ENCODE data around the gene SDK1.
"Not testable (repeated sequence)": the region's sequence is repeated elsewhere in the genome, so short reads cannot be mapped to it uniquely, and the experiment has no call there.

SDK1 gene

GRCh38 chr7:4299431-4299830, 998.4 kb downstream of the SDK1 start:
- Mint-ChIP-seq H3K27ac (no peak overlapping the region), H3K4me3 (no peak overlapping the region), H3K9me3 (peaks cover 23% of the 10 kb centered on the region), H3K27me3 (ENCODE audit: low read depth) (peaks cover 20% of the 10 kb centered on the region), H3K36me3 (ENCODE audit: low read depth) (no peaks in the 10 kb centered on the region), H3K4me1 (no peaks in the 10 kb centered on the region)
- no peak for TF ChIP-seq CTCF (IDR thresholded peaks at IDR 0.05; ENCODE audit: unreplicated experiment in 3 of 3)

DNA sequence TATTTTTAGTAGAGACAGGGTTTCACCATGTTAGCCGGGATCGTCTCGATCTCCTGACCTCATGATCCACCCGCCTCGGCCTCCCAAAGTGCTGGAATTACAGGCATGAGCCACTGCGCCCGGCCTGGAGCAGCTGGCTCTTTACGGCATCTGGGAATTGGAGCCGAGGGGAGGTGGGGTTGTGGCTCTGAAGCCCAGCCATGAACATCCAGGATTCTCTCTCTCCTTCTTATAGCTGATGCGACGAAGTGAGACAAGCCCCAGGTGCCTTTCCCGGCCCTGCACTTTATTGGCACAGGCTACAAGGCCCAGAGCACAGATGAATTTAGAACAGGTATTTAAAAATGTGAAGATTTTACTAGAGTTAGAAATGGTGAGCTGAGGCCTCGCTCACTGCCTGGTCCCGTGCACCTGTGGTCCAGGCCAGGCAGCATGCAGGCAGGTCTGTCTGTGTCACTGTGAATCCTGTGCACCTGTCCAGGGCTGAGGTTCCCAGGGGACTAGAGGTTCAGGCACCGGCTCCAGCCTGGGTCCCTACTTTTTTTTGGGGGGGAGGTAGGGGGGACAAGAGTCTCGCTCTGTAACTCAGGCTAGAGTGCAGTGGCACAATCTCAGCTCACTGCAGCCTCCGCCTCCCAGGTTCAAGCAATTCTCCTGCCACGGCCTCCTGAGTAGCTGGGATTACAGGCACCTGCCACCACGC, 1001.3 kb downstream of the SDK1 start:
- Mint-ChIP-seq H3K27ac (no peak overlapping the region), H3K9me3 (peaks cover 10% of the 10 kb centered on the region), H3K4me3 (no peak overlapping the region), H3K4me1 (no peaks in the 10 kb centered on the region), H3K36me3 (ENCODE audit: low read depth) (no peaks in the 10 kb centered on the region), H3K27me3 (ENCODE audit: low read depth) (peaks cover 20% of the 10 kb centered on the region)
- TF ChIP-seq CTCF (IDR thresholded peaks at IDR 0.05; ENCODE audit: unreplicated experiment in 3 of 3), result no peak

GRCh38 chr7:4307316-4308204, 1006.5 kb downstream of the SDK1 start:
- Mint-ChIP-seq H3K27ac (no peak overlapping the region), H3K27me3 (ENCODE audit: low read depth) (peaks cover 12% of the 10 kb centered on the region), H3K4me1 (no peaks in the 10 kb centered on the region), H3K4me3 (no peak overlapping the region), H3K9me3 (peaks cover 7% of the 10 kb centered on the region), H3K36me3 (ENCODE audit: low read depth) (no peaks in the 10 kb centered on the region)
- TF ChIP-seq CTCF (IDR thresholded peaks at IDR 0.05; ENCODE audit: unreplicated experiment in 3 of 3), result no peak

DNA sequence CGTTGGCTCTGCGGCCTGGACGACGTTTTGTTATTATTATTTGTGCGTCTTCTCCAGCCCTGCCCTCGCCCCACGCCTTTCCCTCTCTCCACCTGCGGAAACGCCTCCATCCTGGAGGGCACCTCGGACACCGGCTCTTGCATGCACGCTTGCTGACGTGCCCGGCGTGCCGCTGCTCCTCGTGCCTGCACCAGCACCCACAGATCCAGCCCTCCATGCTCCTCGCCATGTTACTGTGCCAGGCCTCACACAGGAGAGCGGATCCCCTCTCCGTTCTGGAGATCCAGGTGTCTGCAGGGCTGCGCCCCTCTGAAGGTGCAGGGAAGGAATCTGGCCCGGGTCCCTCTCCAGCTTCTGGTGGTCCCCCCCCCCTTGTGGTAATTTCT, 1007.1 kb downstream of the SDK1 start:
- Mint-ChIP-seq H3K4me3 (no peak overlapping the region), H3K27ac (no peak overlapping the region), H3K9me3 (peaks cover 8% of the 10 kb centered on the region), H3K36me3 (ENCODE audit: low read depth) (no peaks in the 10 kb centered on the region), H3K4me1 (no peaks in the 10 kb centered on the region), H3K27me3 (ENCODE audit: low read depth) (peaks cover 9% of the 10 kb centered on the region)
- TF ChIP-seq CTCF (IDR thresholded peaks at IDR 0.05; ENCODE audit: unreplicated experiment in 3 of 3), result no peak

DNA sequence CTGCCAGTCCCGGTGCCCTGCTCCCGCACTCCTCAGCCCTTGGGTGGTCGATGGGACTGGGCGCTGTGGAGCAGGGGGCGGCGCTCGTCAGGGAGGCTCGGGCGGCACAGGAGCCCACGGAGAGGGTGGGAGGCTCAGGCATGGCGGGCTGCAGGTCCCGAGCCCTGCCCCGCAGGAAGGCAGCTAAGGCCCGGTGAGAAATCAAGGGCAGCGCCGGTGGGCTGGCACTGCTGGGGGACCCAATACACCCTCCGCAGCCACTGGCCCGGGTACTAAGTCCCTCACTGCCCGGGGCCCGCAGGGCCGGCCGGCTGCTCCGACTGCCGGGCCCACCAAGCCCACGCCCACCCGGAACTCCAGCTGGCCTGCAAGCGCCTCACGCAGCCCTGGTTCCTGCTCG, 1012.9 kb downstream of the SDK1 start:
- H3K27ac Mint-ChIP-seq; H3K4me1 Mint-ChIP-seq; H3K9me3 Mint-ChIP-seq; H3K36me3 Mint-ChIP-seq (ENCODE audit: low read depth); H3K4me3 Mint-ChIP-seq: not testable (repeated sequence)
- H3K27me3 Mint-ChIP-seq (ENCODE audit: low read depth), result peaks cover 17% of the 10 kb centered on the region

DNA sequence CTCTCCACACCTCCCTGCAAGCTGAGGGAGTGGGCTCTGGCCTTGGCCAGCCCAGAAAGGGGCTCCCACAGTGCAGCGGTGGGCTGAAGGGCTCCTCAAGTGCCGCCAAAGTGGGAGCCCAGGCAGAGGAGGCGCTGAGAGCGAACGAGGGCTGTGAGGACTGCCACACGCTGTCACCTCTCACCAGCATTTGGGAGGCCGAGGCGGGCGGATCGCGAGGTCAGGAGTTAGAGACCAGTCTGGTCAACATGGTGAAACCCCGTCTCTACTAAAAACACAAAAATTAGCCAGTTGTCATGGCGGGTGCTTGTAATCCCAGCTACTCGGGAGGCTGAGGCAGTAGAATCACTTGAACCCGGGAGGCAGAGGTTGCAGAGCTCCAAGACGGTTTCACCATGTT, 1013.3 kb downstream of the SDK1 start:
- not testable (repeated sequence) for H3K4me1 Mint-ChIP-seq; H3K27ac Mint-ChIP-seq; H3K4me3 Mint-ChIP-seq; H3K36me3 Mint-ChIP-seq (ENCODE audit: low read depth); H3K9me3 Mint-ChIP-seq
- peaks cover 17% of the 10 kb centered on the region for H3K27me3 Mint-ChIP-seq (ENCODE audit: low read depth)

Measured in nephron (organoid).